Islet of Langerhans (tissue), 1 donor: ENCODE results near the gene PRDM2.

ENCODE experiments used
- FAIRE-seq: peaks from one replicate; lab custom pipeline; 2011; peaks lifted over from hg19 to GRCh38; lab: Jason Lieb, UNC

The PRDM2 gene

DNA sequence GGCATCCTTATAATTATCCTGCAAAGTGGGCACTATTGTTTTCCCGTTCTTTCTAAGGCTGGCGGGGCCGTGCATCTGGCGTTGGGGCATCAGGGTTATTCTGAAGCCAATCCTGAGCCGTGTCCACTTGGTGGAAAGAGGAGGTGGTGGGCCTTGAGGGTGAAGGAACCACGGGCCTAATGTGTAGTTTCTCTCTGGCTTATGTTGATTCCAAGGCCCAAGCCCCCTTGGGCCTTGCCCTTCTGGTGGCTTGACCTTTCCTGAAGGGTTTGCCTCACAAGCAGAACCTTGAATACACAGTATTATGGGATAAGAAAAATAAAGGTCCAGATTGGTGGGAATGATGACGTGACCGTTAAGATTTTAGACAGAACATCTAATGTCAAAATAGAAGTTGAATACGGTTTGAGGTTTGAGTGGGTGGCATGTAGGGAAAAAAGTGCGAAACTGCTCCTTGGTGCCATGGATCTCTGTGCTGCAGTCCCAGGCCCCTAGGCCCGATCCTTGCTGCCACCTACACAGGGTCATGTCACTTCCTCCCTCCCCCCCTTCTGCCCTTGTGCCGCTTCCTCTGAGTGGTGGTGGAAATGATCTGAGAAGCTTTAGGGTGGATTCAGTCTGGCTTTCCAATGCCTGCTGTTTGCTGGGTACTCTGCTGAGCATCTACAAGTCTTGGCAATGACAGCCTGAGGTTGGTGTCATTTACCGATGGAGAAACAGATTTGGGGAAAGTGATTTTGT is 90.5 kb downstream of the PRDM2 start:
- no peak for FAIRE-seq

DNA sequence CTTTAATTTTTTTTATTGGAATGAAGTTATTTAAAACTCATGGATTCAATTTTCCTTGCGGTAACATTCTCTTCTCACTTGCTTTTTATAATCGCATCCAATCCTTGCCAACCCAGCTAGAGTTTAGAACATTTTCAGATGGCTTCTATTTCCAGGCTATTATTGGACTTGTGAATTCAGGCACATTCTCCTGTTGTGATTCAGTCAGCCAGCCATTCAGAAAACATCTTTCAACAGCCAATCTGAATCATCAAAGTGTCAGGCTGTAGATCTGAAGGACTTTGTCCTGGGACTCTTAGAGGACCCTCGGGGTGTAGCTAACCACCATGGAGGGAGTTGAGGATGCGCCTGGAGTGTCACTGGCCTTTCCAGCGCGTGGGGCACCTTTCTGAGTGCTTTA is 92.4 kb downstream of the PRDM2 start:
- no peak for FAIRE-seq

DNA sequence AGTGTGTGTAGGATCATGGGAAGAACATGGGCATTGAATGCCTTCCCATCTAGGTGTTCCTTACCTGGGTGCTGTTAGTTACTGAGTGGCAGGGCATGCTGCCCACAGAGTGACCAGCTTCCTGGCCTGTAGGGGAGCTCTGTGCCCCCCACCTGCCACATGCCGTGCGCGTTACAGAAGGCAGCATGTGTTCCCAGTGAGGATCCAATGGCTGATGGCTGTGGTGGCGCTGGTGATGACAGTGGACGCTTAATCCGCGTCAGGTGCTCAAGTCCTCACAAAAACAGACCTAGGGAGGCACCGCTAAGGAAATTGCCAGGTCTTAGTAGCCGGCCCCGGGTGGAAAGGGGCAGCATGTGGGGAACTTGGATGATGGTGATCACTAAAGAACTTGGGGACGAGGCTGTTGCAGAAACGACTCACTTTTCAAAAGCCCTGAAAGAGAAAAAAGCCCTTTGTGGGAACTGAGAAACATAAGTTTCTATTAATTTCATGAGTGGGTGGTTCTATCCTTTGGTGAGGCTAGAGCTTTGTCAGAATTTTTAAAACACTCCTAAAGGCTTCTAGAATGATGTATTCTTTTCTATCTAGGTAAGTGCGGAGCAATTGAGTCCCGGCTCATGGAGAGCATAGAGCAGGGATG is 93.2 kb downstream of the PRDM2 start:
- no peak for FAIRE-seq

DNA sequence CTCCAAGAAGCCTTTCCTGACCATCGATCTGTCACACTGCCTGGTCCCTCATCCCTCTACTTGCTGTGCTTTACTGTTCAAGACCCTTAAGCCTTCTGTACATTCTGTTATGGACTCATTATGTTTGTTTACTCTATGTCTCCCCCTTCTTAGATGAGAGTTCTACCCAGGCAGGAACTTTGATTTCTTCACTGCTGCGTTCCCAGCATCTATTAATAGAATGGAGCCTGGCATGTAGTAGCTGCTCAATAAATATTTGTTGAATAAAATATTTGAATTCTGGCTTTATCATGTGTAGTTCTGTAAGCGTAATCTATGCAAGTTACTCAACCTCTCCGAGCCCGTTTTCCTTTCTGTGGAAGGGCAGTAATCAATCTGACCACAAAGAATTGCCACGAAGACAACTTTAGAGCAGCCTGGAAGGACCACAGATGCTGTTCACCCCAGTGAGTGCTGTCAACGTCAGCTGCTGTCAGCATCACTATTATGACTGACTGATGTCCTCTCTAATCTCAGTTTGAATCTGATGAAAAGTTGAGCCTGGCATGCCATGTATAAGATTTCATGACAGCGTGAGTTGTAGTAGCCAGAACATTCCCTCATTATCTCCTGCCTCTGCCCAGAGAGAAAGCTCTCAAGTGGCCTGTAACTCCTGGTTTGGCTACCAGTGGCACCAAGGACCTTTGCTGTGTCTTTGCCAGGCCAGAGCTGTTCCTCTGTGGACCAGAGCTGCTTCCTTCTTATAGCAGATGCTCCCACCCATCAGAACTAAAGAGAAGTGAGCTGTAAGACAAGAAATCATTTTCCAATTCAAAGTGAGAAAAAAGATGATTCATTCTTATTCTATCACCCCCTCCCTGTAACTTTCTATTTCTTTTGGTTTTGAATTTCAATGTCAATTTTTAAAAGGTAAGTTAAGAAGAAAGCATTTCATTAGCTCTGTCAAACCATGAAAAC is 94.5 kb downstream of the PRDM2 start:
- FAIRE-seq = no peak

DNA sequence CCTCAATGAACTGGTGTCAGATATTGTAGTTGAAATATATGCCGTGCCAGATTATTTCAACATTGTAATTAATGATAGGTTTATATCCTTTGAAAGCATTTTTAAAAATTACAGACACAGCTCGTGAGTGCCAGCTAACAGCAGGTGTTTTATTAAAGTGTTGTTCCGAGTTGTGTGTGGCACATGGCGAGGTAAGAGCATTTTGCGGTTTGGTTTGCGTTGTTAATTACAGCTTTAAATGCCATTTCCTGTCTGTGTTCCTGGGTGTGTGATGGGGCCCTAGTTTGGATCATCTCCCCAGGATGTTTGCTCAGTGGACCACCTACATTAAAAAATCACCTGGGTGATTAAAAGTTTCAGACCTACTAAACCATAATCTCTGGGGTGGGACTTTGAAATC is 97.4 kb downstream of the PRDM2 start:
- no peak for FAIRE-seq

DNA sequence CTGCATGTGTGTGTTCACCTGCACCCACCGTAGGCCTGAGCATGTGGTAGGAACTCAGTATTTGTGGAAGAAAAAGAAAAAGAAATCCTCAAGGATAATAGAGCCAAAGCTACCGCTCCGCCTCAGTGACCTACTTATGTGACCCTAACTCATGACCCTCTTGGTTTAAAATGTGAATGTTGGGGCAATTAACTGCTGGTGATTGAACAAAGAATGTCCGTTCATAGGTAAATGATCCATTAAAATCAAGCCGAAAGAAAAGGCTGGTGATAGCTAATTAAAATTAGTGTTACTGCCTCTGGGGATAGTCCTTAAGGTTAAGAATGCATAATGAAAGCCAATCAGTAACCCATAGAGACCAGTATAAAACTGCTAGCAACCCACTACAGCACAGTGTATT is 98.1 kb downstream of the PRDM2 start:
- FAIRE-seq = no peak

DNA sequence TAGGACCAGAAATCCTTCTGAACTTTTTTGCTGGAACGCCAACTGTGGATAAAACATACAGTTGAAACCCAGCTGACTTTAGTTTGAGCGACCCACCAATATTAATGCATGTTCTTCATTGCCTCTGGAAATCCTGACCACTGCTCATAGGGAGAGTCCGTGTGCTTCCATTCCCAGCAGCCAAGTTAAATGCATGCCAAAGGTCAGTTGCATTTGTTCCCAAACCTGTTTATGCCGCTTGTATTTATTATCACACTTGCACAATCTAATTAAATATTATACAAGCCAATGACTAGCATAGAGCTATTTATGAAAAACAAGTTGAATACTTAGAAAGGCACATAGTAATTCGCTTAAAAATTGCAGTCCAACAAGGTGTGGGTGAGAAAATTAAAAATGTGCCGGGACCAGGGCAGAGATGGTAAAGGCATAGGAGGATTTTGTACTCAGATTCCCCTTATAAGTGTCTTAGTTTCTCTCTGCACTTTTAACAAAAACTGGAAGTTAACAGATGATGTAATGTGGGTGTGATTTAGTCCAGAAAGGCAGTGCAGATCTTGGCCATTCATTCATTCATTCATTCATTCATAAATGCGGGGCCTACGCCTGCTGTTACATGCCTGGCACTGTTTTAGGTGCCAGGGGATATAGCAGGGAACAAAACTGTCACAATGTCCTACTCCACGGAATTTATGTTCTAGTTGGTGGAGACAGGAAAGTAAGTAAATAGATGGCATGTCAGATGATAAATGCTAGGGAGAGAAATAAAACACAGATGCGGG is 99.7 kb downstream of the PRDM2 start:
- FAIRE-seq = no peak

DNA sequence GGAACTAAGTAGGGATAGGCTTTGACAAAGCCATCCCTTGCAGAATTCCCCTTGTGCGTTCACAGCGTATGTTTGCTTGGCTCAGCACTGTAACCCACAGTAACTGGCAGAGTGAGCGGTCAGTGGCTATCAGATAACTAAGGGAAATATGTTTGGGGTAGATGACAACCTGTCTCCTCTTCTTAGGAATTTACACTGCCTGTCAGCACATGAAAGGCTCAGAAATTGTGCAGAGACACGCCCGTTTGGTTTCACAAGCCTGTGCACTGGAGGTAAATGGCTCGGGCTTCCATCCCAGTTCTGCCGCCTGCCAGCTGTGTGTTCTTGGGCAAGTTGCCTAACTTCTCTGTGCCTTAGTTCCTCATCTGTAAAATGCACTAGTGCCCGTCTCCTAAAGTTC is 101.2 kb downstream of the PRDM2 start:
- no peak for FAIRE-seq

DNA sequence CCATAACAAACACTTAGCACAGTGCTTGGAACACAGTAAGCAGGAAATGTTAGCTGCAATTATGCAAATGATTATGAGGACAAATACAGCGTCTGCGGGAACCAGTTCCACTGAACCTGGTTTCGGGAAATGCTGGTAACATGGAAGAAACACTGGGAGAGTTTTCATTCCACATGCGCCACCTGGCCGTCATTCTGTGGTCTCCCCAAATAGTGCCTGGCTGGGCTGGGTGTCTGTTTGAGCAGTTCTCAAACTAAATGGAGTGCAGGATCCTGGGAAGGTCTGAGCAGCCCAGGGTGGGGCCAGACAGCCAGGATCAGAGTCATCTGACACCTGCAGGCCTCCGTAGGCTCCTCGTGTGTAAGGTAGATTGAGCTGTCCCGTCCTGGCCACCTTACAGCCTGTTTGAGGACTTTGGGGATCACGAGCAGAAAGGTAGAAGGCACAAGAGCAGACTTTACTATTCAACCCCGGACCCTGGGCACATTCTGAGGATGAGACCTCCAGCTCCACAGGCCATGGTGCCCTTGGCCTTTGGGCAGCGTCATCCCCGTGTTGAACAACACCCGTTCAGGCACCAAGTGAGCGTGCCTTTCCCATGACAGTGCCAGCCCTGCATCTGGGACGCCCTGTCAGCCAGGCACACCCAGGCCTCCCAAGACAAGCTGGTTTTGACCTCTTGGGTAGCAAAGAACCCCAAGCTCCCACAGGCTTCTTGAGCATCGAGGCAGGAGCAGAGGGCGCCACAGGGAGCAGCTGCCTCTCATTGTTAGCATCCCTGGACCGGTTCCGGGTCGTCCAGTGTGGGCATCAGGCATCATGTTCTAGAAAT is 101.9 kb downstream of the PRDM2 start:
- no peak for FAIRE-seq

DNA sequence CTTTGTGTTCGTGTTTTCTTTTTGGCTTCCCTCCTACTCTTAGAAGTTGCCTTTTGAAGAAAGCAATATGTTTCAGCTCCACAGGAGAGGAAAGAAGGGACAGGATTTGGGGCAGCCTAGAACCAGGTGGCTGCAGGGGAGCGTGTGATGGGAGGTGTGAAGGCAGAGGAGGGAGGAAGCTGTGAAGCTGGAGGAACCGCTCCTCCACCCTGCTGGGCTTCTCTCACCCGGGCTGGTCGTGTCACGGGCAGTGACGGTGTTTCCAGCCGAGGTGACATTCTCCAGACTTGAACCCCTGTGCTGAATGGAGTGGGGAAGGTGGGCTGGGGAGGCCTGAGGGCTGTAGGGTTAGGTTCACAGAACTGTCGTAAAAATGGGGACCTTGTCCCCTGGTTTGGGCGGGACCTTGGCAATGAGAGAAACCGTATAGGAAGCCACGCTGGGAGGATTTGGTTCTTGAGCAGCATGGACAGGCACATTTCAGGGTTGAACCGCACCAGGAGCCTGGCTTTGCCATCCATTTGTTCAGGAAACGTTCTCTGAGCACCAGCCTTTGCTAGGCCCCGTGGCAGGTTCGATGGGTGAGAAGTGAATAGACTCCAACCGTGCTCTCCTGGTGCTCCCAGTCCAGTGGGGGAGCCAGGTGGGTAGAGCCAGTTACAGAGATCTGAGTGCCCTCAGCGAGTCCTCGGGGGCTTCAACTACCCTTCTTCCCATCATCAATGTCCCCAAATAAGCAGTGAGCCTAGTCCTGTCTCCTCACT is 103.0 kb downstream of the PRDM2 start:
- no peak for FAIRE-seq

DNA sequence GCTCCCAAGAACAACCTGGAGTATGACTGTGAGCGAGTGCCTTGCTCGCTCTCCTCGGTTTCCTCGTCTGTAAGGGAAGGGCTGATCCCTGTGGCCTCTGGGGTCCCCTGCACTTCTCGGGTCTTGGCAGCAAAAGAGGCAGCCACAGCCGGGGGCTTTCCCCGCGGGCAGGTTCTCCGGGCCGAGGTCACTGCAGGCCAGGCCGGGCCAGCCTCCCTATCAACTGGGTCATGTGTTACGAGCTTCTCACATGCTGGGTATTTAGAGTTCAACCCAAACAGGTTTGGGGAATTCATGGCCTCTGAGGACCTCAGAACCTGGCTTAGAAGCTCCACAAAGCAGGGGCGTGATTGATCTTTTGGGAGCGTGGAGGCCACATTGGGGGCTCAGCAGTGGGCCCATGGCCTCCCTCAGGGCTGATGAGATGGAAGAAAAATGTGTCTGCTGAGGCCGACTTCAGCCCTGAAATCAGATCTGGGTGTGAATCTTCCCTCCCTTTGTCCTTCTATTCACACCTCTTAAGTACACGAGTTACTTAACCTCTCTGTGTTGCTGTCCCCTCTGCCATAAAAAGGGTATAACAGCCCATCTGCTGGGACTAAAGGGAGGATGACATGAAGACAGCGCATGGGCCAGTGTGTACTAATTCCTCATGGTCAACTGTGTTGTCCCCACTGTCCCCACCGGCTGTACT is 103.7 kb downstream of the PRDM2 start:
- FAIRE-seq = no peak

DNA sequence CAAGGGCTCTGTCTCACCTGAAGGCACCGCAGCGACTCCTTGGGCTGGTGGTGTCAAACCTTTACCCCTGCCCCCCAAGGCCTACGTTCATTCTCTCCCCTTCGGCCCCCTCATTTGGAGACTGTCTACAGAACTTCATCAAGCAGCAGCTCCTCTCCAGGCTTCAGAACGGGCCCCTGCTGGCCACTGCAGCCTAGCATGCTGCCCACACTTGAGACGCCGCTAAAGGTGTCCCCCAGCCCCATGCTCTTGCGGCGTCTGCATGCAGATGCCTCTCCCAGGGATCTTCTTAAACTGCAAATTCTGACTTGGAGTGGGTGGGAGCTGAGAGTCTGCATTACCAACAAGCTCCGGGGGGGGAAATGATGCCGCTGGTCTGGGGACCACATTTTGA is 104.2 kb downstream of the PRDM2 start:
- FAIRE-seq = no peak

DNA sequence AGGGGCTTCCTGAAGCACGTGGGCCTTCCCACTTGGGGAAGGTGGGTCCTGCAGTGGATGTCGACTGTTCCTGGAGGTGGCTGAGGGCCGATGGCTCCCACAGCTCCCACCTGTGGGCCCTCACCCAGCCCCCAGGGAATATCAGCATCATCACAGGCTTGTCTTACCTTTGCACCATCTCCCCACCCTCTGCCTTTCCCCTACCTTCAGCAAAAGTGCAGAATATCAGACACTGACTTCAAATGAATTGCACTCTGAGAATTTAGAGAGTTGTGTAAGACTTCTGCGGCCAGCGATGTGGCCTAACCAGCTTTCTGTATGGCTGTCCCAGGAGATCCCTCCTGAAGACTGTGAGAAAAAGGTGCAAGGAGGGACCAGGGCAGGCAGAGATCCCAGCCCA is 105.4 kb downstream of the PRDM2 start:
- no peak for FAIRE-seq

DNA sequence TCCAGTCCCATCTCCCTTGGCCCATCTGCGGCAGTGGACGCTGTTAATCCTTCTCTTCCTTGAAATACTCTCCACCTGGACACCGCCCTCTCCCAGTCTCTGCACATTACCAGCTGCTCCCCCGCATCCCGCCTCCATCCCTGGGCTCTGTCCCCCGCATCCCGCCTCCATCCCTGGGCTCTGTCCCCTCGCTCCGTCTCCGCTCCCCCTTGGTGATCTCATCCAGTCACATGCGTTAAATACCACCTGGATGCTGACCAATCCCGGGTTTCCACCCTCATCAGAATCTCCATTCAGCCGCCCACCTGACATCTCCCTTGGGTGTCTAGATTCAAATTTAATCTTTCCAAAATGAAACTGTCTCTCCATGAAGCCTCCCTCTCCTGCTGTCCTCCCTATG is 106.1 kb downstream of the PRDM2 start:
- no peak for FAIRE-seq

DNA sequence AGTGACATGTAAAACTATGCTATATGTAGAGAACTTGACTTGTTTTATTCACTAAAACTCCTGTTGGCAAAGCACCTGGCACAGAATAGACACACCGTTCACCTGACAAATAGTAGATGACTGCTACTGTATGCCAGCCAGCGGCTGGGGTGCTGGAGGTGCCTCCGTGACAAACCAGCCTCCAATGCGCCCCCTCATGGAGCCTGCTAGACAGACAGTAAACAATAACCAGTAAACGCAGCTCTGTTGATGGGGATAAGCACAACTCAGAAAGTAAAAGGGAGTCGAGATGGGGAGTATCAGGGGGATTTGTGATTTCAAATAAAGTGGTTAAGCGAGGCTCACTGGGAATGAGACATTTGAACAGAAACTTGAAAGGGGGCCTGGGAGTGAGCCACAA is 107.2 kb downstream of the PRDM2 start:
- no peak for FAIRE-seq

DNA sequence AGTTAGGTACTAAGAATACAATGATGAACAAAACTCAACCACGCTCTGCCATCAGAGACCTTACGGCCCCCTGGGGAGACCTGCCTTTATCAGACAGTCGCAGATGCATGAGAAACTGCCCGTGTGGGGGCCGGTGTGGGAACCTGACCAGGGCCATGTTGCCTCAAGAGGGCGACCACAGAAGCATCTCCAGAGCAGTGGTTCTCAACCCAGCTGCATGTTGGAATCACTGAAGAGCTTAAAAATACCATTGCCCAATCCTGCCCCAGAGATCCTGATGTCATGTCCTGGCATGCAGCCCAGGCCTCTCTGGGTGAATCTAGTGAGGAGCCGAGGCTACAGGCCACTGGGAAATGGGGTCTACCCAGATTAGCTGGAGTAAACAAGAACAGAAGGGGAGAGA is 108.7 kb downstream of the PRDM2 start:
- FAIRE-seq = no peak

DNA sequence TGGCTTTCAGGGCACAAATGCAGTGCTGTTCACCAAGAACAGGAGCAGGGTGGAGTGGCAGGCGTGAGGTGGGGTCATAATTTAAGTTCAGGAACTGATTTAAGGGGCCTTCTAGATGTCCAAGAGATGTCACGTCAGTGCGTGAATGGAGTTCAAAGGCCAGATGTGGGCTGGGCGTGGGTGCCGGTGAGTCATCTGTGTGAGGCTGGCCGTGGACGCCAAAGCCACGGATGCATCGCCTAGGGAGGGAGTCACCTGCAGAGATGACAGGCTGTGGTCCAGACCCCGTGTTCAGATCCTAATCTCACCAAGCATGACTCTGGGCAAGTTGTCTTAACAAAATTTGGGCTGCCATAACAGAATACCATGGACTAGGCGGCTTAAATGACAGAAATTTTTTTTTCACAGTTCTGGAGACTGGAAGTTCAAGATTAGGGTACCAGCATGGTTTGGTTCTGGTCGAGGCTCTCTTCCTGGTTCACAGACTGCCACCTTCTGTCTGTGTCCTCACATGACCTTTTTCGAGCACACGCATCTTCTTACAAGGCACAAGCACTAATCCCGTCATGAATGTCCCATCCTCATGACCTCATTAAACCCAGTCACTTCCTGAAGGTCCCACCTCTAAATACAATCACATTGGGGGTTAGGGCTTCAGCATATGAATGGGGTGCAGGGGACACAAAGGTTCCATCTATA is 109.6 kb downstream of the PRDM2 start:
- FAIRE-seq = no peak

DNA sequence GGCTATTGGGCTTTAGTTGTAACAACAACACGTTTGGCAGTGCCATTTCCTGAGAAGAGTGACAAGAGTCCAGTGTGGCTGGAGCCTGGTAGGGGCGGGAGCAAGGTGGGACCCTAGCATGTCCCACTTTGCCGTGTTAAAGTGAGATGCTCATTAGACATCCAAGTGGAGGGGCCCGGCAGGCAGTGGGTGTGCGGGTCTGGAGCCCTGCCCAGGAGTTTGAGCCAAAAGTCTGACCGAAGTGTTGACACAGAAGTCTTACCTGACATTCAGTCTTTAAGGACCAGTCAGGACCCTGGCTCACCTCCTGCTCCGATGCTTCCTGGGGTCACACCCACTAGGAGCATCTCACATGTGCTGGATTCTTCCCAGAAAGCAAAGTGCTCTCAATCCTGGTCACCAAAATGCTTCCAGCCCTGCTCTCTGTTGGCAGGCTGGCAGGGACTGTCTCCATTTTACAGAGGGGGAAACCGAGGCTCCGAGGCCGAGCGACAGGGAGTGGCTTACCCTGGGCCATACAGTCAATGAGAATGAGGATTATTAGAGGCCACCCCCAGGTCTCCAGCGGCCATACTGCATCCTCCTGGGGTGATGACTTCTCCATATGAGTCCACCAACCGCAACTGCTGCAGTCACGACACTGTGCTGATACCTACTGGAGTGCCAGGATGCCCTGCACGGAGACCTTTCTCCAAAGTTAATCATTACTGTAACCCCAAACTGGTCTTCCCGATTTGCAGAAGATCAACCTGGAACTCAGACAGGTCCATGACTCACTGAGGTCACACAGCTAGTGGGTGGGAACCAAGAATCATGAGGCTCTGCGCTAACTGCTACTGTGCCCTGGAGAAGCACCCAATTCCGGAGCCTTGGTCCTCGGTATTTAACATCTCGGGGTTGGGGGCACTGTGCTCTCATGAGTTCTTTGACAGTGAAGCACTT is 112.7 kb downstream of the PRDM2 start:
- FAIRE-seq = no peak
